Renal cortical epithelial cell (primary cell): ENCODE results near the gene SPATS2. TPM values are rescaled to one million over a fixed set of nuclear protein-coding genes. Genes with fewer than 3 reads are reported as not detected.

Source experiments
- DNase-seq: peaks from one replicate; pipeline ENCODE4 v3.0.0-alpha.2; 2011; ENCODE audit warnings: low read depth
- total RNA-seq: library from RNA; depleted of rRNA; stranded (reverse); fragments of >200 nt; gene quantifications from 2 replicates; pipeline ENCODE4 v1.2.3, GENCODE V29; 2014

The SPATS2 gene
- total RNA-seq, 1 donor from 2014 or later: 42.4 TPM

GRCh38 chr12:49555631-49556390 is 188.5 kb downstream of the SPATS2 start:
- DNase-seq: no peak

- DNase-seq: no peak
Observed at GRCh38 chr12:49556391-49557186, 189.3 kb downstream of the SPATS2 start.

- no peak for DNase-seq
Observed at GRCh38 chr12:49557187-49557916, 190.1 kb downstream of the SPATS2 start.

DNA sequence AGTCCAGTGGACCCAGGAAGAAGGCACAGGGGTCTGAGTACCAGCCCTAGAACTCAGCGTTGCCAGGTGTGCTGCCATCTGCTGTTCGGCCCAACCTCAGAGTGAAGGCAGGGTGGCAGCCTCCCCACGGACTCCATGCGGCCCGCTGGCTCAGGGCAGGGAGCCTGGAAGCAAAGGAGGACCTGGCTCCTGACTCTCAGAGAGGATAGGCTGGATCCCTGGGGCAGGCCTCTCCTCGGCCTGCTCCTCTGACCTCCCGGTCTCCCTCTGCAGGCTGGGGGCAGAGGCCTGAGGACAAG is 190.6 kb downstream of the SPATS2 start:
- DNase-seq: no peak

DNA sequence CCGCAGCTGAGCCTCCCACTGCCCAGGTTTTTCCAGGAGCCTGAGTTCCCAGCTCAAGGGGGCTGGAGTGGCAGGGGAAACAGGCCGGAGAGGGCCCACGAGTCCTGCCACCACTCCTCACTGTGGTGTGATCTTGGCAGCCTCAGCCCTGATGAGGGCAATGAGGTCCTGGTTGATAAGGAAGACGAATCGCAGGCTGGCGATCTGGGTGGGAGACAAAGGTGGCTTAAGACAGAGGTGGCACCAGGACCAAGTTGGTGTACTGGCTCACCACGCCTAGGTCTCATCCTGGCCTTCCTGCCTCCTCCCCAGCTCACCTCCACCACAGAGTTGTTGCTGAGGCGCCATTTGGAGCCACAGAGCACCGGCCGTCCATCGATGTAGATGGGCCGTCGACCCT is 191.3 kb downstream of the SPATS2 start:
- no peak for DNase-seq

GRCh38 chr12:49559011-49559675 is 191.9 kb downstream of the SPATS2 start:
- DNase-seq: no peak

DNA sequence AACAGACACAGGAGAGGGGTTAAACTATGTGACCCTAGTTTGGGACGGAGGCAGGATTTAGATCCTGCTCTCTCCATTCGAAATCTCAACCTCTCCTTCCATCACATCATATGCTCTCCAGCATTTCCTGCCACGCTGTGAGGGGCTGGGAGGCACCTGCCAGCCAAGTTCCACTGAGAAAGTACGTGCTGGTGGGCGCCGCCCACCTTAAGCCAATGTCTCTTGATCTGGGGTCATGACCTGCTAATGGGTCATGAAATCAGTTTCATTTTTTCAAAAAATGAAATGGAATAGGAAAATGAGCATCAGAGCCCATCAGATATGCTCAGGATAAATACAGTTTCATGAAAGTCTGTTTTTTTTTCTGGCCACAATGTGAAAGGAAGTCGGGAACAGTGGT is 193.4 kb downstream of the SPATS2 start:
- DNase-seq: no peak

DNA sequence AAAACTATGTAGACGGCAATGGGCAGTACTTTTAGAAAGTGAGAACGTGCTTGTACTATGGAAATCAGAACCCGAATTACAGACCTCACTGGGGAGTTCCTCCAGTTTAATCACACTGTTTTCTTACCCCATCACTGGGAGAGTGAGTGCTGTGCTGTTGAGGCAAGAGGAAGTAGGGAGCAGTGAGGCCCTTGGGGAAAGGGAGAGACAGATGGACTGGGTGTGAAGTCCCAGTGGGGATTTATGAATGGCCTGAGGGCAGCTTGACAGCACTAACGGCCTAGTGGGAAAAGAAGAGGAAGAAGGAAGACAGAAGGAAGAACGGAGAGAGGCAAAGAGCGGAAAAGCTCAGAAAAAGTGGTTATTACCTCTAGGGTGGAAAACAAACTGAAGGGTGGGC is 195.0 kb downstream of the SPATS2 start:
- DNase-seq: no peak

DNA sequence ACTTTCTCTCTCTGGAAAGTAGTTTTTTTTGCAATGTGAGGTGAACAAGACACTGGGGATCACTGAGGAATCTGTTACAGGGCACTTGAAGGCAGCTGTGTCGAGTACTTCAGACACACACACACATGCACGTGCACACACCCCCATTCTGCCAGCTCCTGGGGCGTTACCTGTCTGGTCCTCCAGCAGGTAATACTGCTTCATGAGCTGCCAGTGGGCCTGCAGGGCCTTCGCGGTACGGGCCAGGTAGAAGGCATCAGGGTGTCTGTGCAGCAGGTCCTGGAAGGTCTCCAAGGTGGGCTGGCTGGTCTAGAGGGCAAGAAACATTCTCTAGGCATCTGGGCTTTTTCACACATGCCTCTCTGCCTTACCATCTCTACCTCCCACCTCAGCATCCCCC is 195.6 kb downstream of the SPATS2 start:
- DNase-seq: no peak

DNA sequence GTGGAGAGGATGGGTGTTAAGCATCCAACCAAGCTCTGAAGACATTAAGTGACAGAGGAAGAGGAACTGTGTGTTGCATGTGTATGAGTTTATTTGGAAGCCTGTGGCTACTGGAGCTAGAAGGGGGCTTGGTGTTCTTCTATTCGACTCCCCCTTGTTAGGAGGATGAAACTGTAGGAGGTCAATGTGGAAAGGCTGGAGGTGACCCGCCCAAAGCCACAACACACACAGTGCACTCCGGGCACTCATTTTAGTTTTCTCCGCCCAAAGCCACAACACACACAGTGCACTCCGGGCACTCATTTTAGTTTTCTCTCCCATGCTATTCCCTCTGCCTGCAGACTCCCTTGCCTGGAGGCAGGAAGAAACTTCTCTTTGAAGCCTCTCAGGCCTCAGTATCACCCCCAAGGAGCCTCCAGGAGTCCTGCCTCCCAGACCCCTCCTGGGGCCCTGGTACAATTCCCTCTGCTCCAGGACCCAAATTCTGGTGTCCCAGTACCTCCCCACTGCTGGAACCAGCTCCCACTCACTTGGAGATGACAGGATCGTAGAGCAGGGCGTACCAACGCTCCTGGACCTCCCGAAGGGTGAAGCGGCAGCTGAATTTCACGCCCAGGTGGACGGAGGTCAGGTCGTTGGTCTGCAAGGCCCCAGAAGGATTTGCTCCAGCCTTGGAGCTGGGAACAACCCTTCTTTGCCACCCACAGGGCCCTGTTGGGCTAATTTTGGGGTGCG is 196.9 kb downstream of the SPATS2 start:
- DNase-seq: no peak

- no peak for DNase-seq
Observed at GRCh38 chr12:49564686-49565405, 197.6 kb downstream of the SPATS2 start.

- DNase-seq: no peak
Observed at GRCh38 chr12:49565406-49566265, 198.4 kb downstream of the SPATS2 start.

DNA sequence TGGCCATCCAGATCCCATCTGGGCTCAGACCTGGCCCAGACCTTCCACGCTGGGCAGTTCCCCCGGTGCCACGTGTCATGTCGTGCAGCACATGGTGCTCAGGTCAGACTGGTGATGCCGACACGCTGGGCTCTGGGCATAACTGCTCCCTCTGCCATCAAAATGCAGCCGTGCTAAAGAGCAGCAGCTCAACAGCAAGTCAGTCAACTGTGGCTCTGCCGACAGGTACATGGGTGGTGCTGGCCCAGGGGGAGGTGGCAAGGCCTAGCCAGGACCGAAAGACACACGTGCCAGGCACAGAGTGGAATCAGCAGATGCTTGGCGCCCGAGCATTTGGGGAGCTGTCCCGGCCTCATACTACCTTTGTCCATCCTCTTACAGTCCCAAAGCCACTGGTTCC is 199.1 kb downstream of the SPATS2 start:
- no peak for DNase-seq

DNA sequence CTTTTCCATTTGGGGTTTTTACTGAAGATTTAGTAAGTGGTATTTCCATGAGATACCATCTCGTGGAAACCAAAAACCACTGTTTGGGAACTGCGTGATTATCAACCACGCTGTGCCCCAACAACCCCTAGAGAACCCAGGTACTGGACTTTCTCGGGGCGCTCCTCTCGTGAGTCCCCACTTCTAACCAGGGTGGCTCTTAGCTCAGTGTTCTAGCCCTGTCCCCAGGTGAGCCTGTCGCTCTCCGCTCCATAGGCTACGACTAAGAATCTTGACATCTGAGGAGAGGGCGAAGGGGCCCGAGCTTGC is 200.0 kb downstream of the SPATS2 start:
- DNase-seq: no peak

DNA sequence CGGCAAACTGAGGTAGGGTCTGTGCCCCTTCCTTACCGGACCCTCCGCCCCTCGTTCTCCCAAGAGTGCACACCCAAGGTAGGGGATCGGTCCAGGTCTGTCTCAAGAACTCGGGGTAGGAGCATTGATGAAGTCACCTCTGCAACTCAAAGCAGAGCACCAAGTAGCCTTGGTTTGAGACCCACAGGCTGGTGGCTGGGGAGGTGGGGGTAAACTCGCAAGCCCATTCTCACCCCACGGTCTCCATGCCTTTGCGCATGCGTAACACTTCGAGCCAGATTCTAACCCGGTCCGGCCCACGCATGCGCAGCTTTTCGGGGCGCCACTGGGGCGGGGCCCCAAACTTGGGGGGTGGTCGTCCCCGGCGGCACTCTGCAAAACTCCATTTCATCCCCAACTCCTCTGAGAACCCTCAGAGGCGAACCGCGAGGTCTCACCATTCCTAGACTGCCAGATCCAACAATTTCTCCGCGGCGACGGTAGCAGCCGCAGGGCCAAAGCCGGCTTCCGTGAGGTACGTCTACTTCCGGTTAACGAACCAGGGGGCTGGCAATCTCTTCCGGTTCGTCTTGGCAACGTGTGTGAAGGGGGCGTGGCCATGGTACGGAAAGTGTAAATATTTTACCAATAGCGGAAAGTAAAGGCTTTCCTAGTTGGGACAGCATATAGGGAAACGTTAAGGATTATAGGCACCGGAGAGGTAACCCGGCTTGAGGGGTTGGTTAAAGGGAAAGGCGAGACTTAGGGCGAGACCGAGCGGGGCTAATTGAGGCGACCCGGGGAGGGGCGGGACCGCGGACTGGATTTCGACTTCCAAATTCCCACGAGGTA is 200.6 kb downstream of the SPATS2 start, which contains the start of gene MCRS1:
TSS of gene MCRS1 (minus strand) at position 532 of the 831 bp plus-strand sequence. CDS start 1,411 bp downstream, outside the sequence.
- DNase-seq: peak; percentile 90

DNA sequence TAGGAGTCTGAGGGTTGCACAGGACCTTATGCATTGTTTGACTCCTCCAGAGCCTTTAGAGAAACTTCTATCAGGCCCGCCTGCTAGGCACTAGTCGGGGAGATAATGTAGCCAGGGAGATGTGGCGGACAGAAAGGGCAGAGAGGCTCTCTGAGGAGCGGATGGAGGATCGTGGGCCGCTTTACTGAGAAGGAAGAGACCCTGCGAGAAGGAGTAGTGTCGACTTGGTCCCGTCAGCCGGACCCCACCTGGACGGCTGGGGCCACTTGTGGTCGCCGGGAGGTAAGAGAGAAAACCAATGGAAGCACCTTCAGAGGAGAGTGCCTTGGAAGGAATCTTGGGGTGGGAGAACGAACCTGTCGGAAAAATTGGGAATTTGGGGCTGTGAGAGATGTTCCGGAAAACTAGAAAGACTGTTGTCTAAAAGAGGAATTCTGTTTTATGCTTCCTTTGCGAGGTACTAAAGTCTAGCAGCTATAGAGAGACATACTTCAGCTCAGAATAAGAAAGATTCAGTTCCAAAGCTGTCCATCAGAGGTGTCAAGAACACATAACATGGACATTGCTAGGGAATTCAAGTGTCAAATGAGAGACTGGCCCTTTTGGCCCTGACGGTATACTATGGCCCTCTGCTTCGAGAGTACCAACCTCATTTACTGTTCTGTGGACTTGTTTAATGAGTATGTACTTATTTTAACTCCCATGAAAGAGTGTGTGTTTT is 201.3 kb downstream of the SPATS2 start:
- peak; percentile 26 for DNase-seq
